ENCODE measurements around the gene PGBD1.

DNA sequence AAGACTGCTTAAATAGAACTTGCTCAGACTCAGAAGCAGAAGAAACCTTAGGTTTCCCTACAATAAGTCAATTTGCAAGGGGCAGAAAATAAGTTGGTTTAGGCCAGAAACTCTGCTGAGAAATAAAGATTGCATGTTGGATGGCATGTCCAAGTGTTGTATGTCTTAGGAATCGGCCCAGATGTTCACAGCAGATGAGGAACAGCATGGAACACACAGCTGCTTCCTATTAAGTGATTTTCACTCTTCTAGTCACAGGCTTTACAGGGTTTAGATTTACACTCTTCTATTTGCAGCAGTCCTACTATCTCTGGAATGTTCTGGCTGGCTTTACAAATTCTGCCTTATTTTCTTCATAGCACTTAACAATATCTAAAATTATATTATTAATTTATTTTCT lies 32.5 kb upstream of the PGBD1 start:
- TF ChIP-seq, protein P1, sequence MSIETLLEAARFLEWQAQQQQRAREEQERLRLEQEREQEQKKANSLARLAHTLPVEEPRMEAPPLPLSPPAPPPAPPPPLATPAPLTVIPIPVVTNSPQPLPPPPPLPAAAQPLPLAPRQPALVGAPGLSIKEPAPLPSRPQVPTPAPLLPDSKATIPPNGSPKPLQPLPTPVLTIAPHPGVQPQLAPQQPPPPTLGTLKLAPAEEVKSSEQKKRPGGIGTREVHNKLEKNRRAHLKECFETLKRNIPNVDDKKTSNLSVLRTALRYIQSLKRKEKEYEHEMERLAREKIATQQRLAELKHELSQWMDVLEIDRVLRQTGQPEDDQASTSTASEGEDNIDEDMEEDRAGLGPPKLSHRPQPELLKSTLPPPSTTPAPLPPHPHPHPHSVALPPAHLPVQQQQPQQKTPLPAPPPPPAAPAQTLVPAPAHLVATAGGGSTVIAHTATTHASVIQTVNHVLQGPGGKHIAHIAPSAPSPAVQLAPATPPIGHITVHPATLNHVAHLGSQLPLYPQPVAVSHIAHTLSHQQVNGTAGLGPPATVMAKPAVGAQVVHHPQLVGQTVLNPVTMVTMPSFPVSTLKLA (IDR thresholded peaks at IDR 0.05), result no peak
- no peak for TF ChIP-seq RNF2 (conservative IDR thresholded peaks at IDR 0.05; ENCODE audit: low read depth)
- TF ChIP-seq, protein P2, sequence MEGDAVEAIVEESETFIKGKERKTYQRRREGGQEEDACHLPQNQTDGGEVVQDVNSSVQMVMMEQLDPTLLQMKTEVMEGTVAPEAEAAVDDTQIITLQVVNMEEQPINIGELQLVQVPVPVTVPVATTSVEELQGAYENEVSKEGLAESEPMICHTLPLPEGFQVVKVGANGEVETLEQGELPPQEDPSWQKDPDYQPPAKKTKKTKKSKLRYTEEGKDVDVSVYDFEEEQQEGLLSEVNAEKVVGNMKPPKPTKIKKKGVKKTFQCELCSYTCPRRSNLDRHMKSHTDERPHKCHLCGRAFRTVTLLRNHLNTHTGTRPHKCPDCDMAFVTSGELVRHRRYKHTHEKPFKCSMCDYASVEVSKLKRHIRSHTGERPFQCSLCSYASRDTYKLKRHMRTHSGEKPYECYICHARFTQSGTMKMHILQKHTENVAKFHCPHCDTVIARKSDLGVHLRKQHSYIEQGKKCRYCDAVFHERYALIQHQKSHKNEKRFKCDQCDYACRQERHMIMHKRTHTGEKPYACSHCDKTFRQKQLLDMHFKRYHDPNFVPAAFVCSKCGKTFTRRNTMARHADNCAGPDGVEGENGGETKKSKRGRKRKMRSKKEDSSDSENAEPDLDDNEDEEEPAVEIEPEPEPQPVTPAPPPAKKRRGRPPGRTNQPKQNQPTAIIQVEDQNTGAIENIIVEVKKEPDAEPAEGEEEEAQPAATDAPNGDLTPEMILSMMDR (CRISPR knock-in tag; IDR thresholded peaks at IDR 0.05), result no peak
- no peak for TF ChIP-seq ELF3 (CRISPR knock-in tag; IDR thresholded peaks at IDR 0.05)
- no peak for TF ChIP-seq NBN (conservative IDR thresholded peaks at IDR 0.05)
- no peak for TF ChIP-seq ZSCAN21 (CRISPR knock-in tag; IDR thresholded peaks at IDR 0.05; ENCODE audit: borderline replicate concordance)
- TF ChIP-seq POLR2AphosphoS2 (IDR thresholded peaks at IDR 0.05; ENCODE audit: low read depth, low read length), result no peak
- TF ChIP-seq MYC (CRISPR knock-in tag; IDR thresholded peaks at IDR 0.05; ENCODE audit: borderline replicate concordance), result no peak
- TF ChIP-seq POLR2AphosphoS5 (IDR thresholded peaks at IDR 0.05; ENCODE audit: low read depth, low read length), result no peak
- no peak for TF ChIP-seq NFATC3 (CRISPR knock-in tag; IDR thresholded peaks at IDR 0.05)

All from HepG2 (cell line).